GM18508 (cell line): Measurements from ENCODE around the gene COX6A2.
"Not testable (repeated sequence)": the region's sequence is repeated elsewhere in the genome, so short reads cannot be mapped to it uniquely, and the experiment has no call there.

Experiments used
- ATAC-seq: cut with Tn5 transposase; IDR thresholded peaks from one replicate; pipeline ENCODE4 v1.9.1; 2021; ENCODE audit warnings: moderate number of reproducible peaks; ENCODE audit not compliant: insufficient read depth, unreplicated experiment

COX6A2 gene

DNA sequence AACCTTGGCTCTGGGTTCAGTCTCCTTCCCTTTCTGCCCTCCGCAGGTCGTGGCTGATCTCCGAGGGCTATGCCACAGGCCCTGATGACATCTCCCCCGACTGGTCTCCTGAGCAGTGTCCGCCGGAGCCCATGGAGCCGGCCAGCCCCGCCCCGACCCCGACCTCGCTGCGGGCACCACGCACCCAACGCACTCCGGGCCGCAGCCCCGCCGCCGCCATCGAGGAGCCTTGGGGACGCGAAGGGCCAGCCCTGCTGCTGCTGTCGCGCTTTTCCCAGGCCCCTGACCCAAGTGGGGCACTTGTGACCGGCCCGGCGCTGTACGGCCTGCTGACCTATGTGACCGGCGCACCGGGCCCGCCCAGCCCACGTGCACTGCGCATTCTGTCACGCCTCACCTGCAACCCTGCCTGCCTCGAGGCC, 36.2 kb upstream of the COX6A2 start:
- no peak for ATAC-seq

DNA sequence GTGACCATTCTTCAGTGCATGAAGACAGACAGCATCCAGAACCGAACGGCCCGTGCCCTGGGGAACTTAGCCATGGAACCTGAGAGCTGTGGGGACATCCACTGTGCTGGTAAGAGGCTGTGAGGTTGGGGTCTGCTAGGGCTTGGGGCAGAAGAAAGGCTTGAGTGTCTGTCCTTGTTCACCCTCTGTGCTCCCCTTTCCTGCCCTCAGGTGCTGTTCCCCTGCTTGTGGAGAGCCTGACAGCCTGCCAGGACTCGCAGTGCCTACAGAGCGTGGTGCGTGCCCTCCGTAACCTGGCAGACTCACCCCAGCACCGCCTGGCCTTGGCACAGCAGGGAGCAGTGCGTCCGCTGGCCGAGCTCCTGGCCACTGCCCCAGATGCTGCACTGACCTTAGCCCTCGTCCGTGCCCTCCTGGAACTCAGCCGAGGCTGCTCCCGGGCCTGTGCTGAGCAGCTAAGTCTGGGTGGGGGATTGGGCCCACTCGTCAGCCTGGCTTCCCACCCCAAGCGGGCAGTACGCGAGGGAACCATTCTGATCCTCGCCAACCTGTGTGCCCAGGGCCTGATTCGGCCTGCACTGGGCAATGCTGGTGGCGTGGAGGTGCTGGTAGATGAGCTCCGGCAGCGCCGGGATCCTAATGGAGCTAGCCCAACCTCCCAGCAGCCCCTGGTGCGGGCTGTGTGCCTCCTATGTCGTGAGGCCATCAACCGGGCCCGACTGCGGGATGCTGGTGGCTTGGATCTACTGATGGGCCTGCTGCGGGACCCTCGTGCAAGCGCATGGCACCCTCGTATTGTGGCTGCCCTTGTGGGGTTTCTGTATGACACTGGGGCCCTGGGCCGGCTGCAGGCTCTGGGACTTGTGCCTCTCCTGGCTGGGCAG, 34.0 kb upstream of the COX6A2 start:
- ATAC-seq, result no peak

DNA sequence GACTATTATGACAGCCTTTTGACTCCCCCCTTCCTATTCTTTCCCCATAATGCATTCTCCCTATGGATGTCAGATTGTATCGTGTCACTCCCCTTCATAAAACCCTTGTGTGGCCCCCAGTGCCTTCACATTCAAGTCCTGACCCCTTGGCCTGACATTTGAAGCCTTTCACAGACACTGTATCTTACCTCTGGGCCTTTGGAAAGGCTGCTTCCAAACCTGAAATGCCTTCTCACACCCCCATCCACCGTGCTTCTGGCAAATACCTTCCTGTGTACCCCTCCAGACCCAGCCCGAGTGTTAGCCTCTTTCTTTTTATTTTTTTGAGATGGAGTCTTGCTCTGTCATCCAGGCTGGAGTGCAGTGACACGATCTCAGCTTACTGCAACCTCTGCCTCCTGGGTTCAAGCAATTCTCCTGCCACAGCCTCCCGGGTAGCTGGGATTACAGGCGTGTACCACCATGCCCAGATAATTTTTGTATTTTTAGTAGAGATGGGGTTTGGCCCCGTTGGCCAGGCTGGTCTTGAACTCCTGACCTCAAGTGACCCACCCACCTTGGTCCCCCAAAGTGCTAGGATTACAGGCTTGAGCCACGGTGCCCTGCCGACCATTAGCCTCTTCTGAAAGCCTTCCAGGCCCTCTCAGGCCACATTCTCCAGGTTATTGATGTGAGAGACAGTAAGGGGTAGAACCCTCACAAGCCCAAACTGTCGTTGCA, 33.2 kb upstream of the COX6A2 start:
- ATAC-seq, result no peak

DNA sequence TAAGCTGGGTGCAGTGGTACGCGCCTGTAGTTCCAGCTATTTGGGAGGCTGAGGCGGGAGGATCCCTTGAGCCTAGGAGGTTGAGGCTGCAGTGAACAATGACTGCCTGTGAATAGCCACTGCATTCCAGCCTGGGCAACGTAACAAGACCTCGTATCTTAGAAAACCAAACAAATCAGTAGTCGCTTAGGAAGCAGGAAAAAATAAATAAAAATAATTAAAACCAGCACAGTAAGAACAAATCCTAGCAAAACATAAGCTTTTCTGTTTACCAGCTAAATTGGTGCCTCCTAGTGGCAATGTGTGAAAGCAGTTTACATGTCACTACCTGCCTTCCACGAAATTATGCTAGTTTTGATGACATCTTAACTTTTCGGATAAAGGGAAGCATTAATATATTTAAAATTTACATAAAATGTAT, 32.4 kb upstream of the COX6A2 start:
- ATAC-seq, result no peak

DNA sequence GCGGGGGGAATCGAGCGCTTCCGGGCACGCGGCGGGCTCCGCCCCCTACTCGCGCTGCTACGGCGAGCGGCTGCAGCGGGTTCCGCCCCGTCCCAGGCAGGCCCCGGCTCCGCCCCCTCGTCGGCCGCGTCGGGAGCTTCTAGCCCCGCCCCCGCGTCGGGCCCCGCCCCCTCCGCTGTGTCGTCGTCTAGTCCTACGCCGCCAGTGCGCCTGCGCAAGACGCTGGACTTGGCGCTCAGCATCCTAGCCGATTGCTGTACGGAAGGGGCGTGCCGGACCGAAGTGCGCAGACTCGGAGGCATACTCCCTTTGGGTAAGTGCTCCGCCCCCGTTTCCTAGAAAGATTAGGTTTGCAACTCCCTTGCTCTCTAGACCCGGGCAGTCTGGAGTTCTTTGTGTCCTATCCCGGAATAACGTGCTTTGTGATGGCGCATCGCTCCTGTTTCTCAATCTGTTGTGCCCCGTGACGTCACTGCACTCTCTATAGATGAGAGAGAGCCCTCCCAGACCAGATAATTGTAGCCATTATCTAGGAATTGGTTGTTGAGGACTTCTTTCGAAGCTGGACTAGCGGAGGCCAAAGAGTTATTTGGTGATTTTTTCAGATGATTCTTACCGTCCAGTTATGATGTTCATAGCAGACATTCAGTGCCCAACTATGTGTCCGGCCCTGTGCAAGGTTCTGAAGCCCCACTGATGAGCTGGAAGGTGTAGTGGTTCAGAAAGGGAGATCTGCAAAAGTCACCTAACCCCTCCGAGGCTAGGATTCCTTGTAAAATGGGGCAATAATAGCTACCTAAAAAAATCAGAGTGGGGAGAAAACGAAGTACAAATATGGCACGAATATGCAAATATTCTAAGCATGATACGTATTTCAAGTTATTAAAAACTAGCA, 31.8 kb upstream of the COX6A2 start:
- peak; percentile 43 for ATAC-seq

DNA sequence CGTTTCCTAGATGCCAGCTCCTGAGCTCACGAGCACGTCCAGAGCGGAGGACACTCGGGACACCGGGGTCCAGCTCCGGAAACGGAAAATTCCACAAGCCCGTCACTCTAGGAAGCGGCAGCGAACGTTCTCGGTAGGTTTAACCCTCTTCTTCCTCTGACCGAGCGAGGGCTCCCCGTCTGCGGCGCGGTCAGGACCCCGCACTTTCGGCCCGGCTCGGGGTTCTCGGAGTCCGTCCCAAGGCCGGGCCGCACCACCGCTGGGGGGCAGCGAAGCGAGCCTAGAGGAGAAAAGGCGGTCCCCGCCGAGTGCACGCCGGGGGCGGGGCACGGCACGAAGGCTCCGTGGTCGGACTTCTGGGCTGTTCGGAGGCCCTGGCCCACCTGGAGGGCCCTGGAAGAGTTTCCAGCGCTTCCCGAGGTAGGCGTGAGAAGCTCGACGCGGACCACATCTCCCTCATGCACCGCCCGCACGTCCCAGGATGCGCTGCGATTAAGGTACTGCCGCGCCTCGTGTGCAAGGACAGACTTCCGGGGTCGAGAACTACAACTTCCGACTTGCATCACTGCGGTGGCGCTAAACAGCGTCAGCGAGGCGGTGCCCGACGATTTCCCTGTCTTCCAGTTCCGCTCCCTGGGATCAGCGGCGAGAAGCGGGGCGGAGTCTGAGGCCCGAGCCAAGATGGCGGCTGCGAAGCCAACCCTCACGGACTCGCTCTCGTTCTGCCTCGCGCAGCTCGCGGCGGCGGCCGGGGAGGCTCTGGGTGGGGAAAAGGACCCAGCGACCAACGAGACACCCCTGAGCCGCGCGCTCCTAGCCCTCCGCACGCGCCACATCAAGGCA, 30.9 kb upstream of the COX6A2 start, which contains the start of gene ARMC5:
Gene ARMC5, plus strand, starts transcription at position 658 of the 843 bp plus-strand sequence. Its CDS starts 24 bp downstream, at position 682.
- ATAC-seq, result peak; percentile 55

DNA sequence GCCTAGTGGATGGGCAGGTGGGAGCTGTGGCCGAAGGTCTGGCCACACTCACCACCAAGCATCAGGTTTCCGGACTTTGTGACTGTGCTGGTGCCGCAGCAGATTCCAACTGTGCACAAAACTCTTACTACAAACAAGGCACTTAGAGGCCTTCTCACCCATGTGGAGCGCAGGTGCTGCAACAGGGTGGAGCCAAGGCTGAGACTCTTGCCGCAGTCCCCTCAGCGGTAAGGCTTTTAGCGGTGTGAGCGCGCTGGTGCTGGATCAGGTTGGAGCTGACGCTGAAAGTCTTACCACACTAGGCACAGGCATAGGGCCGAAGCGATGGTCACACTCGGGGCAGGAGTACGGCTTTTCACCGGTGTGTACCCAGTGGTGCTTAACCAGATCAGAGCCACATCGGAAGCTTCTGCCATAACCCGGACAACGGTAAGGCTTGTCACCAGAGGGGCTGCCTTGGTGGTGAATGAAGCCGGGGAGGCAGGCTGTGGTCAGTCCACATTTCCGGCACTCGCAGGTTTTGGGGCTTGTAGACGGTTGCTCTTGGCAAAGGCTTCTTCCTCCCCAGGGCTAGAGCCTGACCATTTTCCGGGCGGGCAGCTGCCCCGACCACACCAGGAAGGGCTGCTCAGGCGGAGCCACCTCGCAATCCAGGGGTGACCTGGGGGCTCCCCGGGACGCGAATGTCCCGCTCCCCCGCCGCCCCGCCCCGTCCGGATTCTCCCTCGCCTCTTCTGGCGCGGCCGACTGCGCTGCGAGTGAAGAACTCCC, 30.1 kb upstream of the COX6A2 start:
- ATAC-seq, result no peak

DNA sequence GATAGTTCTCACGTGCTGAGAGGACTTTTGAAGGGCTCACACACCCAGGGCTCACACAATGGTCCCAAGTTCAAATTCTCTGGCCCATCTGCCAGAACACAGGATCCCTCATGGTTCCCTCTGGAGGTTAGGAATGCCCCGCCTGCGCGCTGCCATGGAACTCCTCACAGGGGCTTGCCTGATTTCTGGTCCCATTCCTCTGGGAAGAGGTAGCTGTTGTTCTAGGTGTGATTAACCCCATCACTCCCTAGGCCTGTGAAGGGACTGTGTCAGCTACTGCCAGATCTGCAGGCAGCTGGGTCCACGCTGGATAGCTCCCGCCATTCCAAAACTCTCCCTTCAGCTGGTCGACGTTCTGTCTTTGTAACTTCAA, 28.8 kb upstream of the COX6A2 start:
- no peak for ATAC-seq

DNA sequence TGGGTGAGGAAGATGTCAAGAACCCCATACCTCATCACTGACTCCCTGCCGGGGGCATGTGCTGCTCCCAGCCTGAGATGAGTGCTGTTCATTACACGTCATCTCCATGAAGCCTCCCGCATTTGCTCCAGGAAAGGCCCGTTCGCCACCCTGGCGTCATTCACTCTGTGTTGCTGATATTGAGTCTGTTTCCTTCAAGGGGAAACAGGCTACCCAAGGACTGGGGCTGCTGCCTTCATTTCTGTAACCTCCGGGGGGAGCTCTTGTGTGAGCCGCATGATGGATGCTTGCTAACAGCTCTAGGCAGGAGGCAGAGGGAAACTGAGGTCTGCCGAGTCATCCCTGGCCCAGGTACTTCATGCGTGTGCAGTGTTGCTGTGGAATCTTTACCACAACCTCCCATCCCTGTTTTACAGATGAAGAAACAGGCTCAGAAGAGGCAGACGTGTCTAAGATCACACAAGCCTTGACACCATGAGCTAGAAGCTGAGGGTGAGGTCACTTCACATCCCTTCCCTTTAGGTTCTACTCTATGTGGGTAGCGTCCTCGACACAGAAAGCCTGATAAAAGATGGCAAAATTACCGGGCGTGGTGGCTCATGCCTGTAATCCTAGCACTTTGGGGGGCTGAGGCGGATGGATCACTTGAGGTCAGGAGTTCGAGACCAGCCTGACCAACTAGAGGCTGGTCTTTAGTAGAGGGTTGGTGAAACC, 27.6 kb upstream of the COX6A2 start:
- no peak for ATAC-seq

DNA sequence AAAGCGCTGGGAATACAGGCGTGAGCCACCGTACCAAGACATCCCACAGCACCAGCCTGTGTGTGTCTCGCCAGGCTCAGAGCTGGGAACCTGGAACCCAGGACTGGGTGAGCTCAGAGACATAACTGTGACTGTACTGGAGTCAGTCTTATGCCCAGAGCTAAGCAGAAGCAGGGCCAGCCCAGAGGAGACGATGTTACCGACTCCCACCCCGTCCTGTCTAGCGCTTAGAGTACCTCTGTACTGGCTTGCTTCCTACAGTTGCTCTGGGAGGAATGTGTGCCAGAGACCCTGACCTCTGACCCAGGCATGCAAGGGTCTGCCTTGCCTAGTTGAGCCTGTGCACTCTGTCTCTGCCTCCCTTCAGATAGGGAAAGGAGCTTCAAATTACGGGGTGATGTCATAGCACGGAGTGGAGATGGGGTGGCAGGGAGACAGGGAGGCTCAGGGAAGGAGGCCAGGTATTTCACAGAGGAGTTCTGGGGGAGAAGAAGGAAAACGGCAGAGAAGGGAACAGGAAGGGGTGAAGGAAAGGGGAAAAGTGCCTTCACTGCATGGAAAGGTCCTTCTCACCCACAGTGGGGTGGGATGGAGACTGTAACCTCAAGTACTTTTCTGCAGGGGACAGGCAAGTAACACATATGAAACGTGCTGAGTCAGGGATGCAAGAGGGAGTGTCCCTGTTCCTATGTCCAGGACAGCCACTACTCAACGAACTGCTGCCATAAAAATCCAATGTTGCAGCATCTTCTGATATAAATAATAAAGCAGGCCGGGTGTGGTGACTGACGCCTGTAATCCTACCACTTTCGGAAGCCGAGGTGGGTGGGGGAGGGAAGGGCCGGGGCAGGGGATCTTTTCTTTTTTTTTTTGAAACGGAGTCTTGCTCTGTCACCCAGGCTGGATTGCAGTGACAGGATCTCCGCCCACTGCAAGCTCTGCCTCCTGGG, 25.4 kb upstream of the COX6A2 start:
- no peak for ATAC-seq

DNA sequence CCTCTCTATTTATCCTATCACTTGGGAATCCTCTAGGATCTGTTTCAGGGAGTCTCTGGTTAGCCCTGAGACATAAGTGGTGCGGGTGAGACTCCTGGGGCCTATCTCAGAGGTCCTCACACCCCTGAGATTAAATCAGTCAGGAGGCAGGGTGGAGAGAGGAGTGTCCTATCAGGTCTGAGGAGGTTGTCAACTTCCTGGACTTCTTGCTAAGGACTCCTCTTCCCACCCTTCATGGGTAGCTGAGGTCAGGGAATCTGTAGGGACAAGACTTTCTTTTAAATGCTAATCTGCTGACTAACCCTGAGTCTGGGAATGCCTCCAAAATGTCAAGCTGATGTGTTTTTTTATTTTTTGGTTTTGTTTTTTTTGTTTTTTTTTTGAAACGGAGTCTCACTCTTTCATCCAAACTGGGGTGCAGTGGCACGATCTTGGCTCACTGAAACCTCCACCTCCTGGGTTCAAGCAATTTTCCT, 24.5 kb upstream of the COX6A2 start:
- ATAC-seq, result no peak

DNA sequence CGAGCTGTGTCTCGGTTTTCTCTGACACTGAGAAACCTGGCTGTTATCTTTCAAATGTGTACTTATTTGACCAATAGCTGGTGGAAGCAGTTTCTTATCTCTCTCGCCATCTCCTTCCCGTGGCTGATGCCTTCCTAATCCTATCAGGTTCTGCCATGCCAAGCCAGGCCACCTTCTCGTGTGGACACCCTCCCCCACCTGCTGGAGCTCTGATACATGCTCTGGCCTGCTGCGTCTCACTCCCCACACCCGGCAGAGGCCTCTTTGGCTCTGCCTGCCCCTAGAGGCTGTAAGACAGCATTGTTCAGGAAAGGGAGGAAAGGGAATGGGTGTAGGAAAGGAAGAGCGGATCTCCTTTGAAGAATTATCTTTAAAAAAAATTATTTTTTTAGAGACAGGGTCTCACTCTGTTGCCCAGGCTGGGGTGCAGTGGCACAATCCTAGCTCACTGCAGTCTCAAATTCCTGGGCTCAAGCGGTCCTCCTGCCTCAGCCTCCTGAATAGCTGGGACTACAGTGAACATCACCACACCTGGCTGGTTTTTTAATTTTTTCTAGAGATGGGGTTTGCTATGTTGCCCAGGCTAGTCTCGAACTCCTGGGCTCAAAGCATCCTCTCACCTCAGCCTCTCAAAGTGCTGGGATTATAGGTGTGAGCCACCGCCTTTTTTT, 23.7 kb upstream of the COX6A2 start:
- ATAC-seq, result no peak

DNA sequence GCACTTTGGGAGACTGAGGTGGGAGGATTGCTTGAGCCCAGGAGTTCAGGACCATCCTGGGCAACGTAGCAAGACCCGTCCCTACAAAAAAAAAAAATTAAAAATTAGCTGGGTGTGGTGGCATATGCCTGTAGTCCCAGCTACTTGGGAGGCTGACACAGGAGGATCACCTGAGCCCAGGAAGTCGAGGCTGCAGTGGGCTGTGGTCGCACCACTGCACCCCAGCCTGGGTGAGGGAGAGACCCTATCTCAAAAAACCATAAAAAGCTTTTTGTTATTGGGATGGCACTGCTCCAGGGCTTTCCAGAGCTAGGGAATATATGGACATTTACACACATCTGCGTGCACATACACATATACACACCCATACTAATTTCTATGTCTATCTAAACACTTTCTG, 23.0 kb upstream of the COX6A2 start:
- no peak for ATAC-seq

DNA sequence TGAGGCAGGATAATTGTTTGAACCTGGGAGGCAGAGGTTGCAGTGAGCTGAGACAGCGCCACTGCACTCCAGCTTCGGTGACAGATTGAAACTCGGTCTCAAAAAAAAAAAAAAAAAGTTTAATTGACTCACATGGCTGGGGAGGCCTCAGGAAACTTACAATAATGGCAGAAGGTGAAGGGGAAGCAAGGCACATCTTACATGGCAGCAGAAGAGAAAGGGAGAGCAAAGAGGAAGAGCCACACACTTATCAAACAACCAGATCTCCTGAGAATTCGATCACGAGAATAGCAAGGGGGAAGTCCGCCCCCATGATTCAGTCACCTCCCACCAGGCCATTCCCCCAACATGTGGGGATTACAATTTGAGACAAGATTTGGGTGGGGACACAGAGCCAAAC, 17.8 kb upstream of the COX6A2 start:
- not testable (repeated sequence) for ATAC-seq

DNA sequence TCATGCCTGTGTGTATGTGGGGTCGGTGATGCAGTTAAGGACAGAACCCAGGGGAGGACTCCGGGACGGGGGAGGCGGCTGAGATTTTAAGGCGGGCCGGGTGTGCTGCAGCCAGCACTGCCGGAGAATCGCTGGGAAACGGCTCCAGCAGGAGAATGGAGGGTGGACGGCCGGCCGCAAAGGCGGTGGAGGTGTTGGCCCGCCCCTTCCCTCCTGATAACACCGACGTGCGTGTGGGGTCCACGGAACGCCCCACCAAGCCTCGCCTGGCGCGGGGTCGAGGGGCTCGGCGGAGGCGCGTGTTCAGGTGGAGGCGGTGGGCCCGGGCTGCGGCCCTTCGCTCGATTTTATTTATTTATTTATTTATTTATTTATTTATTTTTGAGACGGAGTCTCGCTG, 13.8 kb upstream of the COX6A2 start:
- ATAC-seq, result no peak

DNA sequence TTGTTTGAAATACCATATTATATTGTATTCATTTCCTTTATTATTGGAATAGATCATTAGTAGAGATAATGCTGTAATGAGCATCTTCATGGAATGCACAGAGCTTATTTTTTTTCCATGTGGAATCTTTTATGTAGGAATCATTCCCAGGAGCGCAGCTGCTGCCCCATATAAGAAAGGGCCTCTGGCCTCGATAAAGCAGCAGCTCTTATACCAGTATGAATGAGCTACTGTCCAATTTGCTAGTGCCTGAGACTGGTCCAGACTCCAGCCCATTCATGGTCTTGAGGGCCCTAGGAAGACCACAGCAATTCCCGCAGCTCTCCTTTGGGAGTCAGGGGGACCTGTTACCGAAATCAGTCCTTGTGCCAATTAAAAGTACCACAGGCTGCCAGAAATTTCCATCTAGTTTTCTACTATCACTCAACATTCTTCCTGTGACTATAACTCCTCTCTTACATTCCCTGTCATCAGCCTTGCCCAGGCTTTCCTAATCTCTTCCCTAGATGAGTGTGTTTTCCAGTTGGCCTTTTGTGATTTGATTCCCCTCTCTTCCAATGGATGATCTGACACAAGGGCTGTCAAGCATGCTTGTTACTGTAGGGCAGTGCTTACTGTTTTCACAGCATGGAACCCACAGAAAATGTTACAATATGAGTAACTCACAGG, 12.5 kb upstream of the COX6A2 start:
- ATAC-seq, result no peak
